ENCODE results near the gene CLDN15.
"Not testable (repeated sequence)": the region's sequence is repeated elsewhere in the genome, so short reads cannot be mapped to it uniquely, and the experiment has no call there.

Gene CLDN15, protein sequence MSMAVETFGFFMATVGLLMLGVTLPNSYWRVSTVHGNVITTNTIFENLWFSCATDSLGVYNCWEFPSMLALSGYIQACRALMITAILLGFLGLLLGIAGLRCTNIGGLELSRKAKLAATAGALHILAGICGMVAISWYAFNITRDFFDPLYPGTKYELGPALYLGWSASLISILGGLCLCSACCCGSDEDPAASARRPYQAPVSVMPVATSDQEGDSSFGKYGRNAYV

GRCh38 chr7:101237206-101238067, at the start of gene CLDN15:
Gene CLDN15 (minus strand): TSS chr7:101237802. CDS start chr7:101237581, 221 bp downstream.
- no peak for DNase-seq (ENCODE audit: low read depth)

DNA sequence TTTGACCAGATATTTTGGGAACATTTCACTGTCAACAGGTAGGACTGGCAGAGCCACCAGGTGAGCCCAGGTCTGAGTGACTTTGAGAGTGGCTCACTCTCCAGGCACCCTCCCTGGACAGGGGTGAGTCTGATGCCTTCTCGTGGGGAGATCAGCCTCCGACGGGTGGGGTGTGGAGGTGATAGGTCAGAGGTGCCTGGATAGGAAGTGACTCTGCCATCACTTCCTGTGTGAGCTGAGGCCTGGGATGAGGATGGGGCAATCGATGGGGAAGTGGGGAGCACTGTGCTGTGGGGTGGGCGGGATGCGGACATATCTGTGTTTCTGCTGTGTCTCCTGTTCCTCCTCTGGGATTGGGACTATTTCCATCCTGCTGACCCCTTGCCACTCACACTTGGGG, 49.4 kb upstream of the CLDN15 start:
- DNase-seq (ENCODE audit: low read depth): no peak

DNA sequence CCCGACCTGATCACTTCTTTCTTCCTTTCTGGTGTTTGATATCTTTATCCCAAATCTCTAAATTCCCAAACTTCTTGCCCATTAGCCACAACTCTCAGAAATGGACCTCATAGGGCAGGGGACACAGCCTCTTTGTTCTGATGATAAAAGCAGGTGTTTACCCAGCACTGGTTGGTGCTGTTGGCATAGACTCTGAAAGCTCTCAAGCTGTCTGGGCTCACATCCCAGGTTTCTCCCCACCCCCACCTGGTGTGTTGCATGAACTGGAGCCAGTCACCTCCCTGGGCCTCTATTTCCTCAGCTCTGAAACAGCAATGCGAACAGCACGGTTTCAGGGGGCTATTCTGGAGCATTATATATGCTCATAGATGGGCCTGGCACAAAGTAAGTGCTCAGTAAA, 48.3 kb upstream of the CLDN15 start:
- DNase-seq (ENCODE audit: low read depth): not testable (repeated sequence)

- no peak for DNase-seq (ENCODE audit: low read depth)
Measured at GRCh38 chr7:101285171-101285570, 47.6 kb upstream of the CLDN15 start.

DNA sequence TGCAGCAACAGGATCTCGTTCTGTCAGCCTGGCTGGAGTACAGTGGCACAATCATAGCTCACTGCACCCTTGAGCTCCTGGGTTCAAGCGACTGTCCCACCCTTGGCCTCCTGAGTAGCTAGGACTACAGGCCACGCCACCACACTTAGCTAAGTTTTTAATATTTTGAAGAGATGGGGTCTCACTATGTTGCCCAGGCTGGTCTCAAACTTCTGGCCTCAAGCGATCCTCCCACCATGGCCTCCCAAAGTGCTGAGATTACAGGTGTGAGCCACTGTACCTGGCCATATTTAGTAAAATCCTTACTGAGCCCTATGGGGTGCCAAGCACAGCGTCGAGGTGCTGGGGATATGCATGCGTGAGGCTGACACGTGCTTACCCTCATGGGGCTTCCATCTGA, 43.3 kb upstream of the CLDN15 start:
- not testable (repeated sequence) for DNase-seq (ENCODE audit: low read depth)

GRCh38 chr7:101278461-101279292, 41.1 kb upstream of the CLDN15 start:
- no peak for DNase-seq (ENCODE audit: low read depth)

DNA sequence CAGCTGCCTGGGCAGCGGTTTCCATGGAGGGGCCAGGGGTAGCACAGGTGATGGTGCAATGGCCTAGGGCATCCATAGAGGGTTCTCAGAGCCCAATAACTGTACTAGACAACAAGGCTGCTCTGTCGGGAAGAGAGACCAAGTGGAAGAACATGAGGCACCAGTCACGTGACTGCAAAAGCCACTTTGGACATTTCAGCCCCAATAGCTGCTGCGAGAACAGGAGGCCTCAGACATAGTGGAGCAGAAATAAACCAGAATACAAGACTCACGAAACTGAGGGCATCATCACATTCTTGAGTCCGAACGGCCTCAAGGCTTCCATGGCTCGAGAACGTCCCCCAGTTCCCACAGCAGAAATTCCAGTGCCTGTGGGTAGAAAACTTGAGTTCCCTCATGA, 39.6 kb upstream of the CLDN15 start:
- DNase-seq (ENCODE audit: low read depth): no peak

DNA sequence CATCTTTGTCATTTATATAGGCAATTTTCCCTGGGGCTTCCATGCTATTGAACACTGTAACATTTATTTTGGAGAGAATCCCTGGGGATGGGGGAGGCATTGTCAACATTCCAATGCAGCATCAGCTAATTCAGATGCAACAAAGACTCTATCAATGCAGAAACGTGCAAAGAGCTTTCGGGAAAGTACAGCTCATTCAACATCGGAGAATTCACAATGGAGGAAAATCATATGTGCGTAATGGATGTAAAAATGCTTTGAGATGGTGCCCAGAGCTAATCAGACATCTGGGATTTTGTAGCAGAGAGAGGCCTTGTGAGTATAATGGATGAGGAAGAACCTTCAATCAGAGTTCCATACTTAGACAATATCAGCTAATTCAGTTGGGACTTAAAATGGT, 35.6 kb upstream of the CLDN15 start:
- DNase-seq (ENCODE audit: low read depth): no peak

- no peak for DNase-seq (ENCODE audit: low read depth)
Measured at GRCh38 chr7:101271021-101271420, 33.4 kb upstream of the CLDN15 start.

DNA sequence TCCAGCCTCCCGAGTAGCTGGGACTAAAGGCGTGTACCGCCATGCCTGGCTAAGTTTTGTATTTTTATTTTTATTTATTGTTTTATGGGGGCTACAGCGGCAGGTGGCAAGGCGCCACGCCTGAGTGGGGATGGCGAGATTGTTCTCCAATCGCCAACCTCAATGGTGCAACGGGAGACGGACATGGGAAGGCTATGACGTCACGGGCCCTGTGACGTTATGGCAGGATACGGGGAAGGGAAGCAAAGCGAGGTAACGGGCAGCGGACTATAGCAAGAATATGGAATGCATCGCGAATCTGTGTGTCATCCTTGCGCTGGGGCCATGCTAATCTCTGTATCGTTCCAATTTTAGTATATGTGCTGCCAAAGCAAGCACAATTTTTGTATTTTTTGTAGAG, 32.1 kb upstream of the CLDN15 start:
- DNase-seq (ENCODE audit: low read depth): no peak

- no peak for DNase-seq (ENCODE audit: low read depth)
Measured at GRCh38 chr7:101265622-101266516, 28.3 kb upstream of the CLDN15 start.

- not testable (repeated sequence) for DNase-seq (ENCODE audit: low read depth)
Measured at GRCh38 chr7:101264102-101264706, 26.6 kb upstream of the CLDN15 start.

DNA sequence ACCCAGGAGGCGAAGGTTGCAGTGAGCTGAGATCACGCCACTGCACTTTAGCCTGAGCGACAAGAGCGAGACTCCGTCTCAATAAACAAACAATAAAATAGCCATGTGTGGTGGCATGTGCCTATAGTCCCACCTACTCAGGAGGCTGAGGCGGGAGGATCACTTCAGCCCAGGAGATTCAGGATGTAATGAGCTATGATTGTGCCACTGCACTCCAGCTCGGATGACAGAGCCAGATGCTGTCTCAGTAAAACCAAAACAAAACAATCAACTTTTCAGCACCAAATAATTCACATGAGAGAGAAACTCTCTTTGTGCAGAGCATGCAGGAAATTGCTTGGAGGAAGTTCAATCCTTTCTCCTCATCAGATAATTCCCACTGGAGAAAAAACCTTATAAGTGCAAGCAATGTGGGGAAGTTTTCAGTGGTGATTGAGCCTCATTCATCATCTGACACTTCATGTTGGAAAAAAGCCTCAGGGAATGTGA, 20.7 kb upstream of the CLDN15 start:
- DNase-seq (ENCODE audit: low read depth): no peak

- no peak for DNase-seq (ENCODE audit: low read depth)
Measured at GRCh38 chr7:101255796-101256195, 18.2 kb upstream of the CLDN15 start.

GRCh38 chr7:101253199-101253598, 15.6 kb upstream of the CLDN15 start:
- not testable (repeated sequence) for DNase-seq (ENCODE audit: low read depth)

DNA sequence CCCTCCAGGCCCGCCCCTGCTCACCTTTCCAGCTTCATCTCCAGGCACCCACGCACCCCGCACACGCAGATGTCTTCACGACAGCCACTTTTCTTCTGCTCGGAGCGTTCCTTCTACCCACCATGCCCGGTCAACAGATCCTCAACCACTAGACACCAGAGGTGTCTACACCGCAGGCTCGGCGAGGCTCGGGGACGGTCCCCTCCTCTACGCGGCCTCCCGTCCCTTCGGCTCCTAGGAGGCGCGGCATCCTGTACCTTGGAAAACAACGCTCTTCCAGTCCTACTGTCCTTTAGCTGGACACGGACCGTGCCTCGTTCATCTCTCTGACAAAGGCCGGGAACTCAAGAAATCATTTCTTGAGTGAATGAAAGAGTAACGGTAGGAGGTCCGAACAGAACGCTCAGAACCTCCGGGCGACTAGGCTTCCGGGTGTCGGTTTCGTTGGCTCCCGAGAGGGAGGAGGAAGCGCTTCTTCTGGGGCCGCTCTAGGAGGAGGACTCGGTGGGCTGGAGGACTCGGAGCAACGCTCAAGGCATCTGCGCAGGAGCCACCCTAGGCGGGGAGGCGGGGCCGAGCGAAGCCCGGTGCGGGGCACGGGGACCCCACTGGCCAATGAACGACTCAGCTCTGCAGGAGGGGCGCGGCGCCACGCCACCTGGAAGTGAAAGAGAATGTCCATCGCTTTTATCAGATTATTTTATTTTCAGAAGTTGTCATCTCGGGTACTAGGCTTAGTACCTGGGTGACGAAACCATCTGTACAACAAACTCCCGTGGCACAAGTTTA, 14.5 kb upstream of the CLDN15 start:
- peak; percentile 98 for DNase-seq (ENCODE audit: low read depth)

DNA sequence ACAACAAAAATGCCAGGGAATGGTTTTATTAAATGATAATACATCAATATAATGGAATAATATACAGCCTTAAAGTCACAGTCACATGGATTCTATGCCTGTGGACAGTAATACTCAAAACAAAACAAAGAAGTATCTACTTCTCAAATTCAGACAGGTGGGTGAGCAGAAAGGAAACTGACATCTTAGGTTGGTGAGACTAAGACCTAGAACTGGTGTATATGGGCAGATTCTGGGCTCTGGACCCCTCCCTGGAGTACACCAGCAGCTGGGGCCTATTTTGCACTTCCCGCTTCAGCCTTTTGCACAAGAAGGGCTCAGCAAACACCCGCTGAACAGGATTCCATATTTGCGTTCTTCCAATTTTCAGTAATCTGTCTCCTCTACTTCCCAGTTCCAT, 12.7 kb upstream of the CLDN15 start:
- DNase-seq (ENCODE audit: low read depth): no peak

DNA sequence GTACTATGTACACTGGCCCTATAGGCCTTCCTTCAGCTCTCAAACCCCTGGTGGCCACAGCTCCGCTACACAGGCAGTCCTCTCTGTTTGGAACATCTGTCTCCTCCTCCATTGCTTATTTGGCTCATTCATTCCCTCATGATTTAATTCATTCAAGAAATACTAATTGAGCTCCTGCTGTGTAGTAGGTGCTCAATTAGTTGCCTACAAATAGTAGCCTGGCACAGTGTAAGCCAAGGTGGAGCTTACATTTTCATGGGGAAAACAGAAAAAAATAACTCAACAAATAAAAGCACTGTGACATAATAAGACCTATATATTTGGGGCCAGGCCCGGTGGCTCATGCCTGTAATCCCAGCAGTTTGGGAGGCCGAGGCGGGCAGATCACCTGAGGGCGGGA, 10.7 kb upstream of the CLDN15 start:
- no peak for DNase-seq (ENCODE audit: low read depth)

- no peak for DNase-seq (ENCODE audit: low read depth)
Measured at GRCh38 chr7:101245147-101245668, 7.6 kb upstream of the CLDN15 start.
